NCI-H526 (cell line): Measurements from ENCODE around the gene MAGEA3.
"Not testable (repeated sequence)": the region's sequence is repeated elsewhere in the genome, so short reads cannot be mapped to it uniquely, and the experiment has no call there.

ENCODE experiments used
- DNase-seq, 2 experiments: peaks; one replicate each; lab custom pipeline; 2025; lab: John Stamatoyannopoulos, UW

The MAGEA3 gene

GRCh38 chrX:152736528-152736927, 37.9 kb downstream of the MAGEA3 start:
- DNase-seq: not testable (repeated sequence)

DNA sequence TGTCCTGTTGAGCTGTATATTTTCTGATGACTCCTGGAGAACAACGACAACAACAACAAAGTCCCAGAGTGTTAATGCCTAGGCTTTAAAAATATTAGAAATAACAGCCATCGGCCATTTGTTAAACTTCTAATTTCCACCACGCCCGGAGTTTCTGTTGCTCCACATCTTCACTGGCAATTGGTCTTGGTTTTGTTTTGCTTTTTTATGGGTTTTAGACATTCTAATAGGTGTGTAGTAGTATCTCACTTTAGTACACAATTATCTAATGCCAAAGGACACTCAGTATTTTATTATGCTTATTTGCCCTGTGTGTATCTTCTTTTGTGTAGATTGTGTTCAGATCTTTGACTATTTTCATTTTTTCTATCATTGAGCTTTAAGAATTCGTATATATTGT, 40.0 kb downstream of the MAGEA3 start:
- DNase-seq: no peak
